T-helper 2 cell (primary cell): ENCODE results near the gene CTRB2.
"Not testable (repeated sequence)": the region's sequence is repeated elsewhere in the genome, so short reads cannot be mapped to it uniquely, and the experiment has no call there.

Source experiments
- DNase-seq, 5 experiments: peaks; one replicate each; pipeline versions ENCODE4 v3.0.0 to v3.0.0-alpha.2; 2012 to 2022
- total RNA-seq, 2 donors: gene quantifications; one replicate each; lab custom pipeline; 2026; lab: John Stamatoyannopoulos, UW

Gene CTRB2
- 0 reads per million in 2 donors for total RNA-seq

DNA sequence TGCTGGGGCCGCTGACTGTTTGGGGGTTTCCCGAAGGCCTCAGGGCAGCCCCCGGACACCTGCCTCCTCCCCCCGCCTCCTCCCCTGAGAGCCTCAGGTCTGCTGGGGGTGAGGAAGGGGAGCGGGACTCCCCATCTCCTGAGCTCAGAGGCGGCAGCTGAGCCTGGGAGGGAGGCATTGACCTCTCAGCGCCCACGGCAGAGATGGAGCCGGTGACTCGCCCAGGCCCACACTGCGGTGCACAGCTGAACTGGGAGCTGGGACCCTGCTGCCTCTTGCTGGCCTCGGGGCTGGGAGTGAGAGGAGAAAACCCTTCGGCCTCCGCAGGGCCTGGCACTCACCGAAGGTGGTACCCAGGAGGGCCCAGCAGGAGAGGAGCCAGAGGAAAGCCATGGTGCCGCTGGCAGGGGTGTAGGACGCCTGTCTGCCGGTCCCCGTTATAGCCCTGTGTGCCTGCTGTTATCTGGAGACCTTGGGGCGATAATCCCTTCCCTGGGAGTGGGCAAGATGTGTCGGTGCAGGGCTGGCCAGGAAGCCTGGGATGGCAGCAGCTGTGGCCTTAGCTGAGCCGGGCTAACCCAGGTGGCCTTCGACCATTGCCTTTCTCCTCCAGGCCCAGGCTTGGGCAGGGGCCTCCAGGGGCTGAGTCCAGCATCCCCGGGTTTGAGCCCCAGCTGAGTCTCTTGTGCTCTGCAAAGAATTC is at the start of gene CTRB2:
CTRB2 (minus strand) TSS at position 413 of the 703 bp plus-strand sequence; CDS start at position 393, 20 bp downstream.
- DNase-seq: no peak

DNA sequence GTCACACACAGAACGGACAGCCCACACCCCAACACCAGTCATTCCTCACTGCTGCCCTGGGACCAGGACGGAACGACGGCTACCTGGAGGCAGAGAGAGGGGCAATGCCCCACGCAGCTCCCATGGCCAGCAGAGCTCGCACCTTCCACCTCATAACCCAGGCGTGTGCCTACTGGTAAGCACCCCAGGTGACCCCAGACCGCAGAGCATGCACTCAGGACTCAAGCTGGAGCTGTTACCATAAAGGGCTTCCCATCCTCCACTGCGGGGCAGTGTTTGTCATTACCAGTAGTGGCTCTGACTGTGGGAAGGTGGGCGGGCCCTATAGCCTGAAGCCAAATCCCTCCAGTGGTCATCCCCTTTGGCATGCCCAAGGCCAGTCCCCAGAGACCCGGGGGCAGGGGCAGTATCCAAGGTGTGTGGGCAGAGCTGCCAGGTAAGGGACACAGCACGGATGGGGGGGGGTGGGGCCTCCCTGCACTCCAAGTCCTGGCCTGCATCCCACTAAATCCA is 49.2 kb upstream of the CTRB2 start:
- no peak for DNase-seq

DNA sequence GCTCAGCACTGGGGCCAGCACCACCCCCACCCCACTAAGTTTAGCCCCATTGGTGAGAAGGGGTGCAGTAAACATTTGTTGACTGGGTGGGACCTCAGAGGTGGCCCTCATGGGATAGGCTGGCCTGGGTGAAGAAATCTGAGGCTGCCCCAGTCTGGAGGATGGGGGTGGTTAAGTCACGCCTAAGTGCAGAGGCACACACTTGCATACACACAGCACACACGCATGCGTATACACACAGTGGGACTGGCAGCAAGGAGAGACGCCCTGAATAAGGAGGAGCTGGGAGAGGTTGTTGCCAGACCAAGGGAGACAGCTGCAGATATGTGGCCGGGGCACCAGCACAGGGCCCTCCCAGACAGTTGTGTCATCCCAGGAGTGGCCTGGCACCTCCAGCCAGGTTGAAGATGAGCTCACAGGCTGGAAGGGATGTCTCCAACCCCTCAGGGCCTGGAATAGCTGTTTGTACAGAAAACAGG is 47.4 kb upstream of the CTRB2 start:
- no peak for DNase-seq

DNA sequence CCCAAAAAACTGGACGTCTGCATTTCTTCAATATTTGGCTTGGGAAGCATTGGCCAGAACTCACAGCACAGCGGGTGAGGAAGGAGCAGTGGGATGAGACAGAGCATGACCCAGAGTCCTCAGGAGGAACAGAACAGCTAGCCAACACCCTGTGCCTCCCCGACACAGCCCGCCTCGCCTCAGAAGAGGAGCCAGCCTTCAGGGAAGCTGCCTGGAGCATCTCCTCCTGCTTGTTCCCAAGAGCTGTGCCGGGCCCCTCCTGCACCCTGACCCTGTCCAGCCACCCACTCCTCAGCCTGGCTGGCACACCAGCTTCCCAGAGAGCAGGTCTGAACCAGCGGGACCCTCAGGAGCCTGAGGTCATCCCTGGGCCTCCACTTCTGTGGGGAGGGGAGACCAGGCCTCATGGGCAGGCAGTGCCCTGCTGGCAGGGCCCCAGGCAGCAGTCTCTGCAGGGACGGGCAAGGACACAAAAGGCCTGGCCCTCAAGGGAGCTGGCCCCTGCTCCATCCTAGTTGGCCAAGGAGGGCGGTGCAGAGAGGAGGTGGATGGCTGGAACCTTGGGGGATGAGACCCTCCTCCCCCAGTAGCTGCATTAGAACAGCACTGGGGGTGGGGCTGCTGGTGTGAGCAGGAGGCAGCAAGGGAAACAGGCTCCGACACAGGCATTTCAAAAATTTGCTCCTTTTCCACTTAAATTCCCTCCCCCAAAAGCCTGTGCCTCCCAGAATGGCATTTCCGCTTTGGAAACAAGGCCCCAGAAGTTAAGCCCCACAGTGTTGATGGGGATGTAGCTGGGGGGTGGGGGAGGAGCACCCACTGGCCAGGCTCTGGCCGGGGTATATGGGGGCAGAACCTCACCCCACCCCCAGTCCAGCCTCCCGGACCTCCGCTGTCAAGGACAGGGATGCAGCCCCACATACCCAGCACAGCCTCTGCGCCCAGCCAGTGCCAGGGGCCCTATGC is 46.3 kb upstream of the CTRB2 start:
- no peak for DNase-seq

DNA sequence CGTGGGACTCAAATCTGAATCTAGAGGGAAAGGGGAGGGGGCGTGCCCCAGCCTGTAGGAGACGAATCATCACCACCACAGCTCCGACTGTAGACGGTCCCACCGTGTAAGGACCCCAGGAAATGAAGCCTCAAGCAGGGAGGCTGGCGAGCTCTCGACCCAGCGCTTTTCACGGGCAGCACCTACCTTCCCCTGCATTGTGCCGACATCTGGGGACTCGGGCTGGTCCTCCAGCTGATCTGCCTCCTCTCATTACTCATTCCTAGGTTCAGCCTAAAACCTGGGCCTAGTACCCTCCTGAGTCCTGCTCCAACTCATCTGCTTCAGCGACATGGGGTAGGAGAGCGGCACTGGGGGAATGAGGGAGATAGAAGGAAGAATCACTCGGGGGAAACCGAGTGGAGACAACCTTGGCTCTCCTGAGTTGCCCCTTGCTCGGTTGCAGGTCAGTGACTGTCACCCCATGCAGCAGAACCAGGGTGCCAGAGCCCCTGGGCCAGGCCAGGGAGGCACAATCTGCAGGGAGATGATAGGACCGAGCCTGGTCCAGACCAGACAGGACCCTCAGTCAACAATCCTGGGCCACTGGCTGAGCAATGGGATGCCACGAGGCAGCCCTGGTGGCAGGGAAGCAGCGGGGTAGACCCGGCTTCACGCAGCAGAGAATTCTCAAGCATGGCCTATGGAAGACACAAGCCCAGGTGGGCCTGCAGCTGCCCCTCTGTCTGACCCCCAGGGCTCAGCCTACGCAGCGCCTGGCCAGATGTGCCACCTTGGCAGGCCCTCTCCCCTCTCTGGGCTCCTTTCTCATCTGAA is 45.3 kb upstream of the CTRB2 start:
- DNase-seq: no peak

DNA sequence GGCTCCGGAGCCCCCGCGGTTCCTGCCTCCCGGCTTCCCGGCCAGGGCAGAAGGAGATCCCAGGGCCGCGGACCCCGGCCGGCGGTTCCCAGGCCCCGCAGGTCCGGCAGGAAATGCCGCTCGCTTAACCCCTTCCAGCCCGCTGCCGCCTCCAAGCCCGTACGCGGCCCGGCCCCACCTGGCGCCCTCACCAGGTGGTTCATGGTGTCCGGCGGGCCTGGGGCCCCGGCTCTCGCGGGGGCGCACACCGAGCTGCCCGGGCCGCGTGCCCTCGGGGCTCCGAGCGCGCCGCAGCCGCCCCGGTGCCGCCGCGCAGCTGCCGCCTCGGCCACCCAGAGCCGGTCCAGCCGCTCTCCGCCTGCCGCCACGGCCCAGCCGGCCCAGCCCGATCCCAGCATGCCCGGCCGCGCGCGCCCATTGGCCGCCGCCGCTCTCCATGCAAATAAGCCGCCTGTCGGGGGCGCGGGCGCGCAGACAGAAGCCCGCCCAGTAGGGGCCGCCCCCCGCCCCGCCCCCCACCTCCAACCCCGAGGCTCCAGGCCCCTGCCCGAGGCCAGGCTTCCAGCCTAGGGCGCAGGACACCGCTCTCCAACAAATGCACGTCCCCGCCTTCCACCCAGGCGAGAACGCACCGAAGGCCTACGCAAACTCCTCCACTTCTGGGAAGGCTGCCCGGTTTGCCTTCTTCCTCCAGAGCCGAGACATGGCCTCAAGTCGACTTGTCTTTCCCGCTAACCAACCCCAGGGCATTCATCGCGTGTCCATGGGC is 44.5 kb upstream of the CTRB2 start, which contains the start of gene BCAR1:
BCAR1 (minus strand) TSS at position 345 of the 769 bp plus-strand sequence; CDS start at position 203, 142 bp downstream.
- DNase-seq: no peak

DNA sequence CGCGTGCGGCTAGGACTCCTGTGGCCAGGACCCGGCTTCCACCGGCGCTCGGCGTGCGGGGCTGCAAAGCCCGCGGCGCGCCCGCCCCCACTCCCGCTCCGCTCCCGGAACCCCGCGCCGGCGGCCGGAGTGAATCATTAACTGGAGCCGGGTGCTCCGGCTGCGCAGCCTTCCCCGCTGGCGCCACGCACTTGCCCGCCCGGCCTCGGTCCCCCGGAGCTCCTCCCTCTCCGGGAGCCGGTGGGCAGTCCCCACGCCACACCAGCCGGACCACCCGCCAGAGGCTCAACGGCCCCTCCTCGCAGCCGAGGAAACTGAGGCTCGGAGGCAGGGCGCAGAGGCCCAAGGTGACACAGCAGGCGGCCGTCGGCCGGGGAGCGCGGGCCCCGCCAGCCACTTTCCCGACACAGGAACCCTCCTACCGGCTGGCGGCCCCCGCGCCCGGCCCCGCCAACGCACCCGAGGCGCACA is 43.9 kb upstream of the CTRB2 start:
- no peak for DNase-seq

DNA sequence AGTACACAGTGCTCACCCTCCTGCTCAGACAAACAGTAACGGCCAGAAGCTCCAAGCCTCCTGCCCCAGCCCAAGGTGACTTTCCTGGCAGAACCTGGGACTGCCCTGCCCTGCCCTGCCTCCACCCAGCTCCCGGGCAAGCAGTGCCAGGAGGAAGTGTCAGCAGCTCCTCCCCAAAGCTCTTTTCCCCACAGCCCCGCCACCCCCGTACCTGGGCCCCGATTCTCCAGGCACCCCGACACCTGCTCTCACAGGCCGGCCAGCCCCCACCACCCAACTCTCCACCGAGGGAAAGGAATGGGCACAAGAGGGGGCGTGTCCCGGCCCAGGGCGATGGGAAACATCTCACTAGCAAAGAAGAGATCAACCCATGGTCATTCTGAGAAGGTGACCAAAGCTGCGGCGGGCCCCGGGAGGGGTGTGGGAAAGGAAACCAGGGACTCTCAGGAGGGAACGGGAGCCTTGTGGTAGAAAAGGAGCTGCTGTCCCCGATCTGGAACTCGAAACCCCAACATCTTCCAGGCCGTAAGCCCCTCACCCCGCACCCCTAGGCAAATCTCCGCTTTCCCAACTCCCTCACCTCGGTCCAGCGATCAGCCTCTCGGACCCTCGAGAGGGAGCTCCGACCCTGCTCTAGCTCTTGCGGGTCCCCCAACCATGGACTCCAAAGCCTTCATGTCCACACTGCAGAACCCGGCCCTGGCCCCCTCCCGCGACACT is 43.3 kb upstream of the CTRB2 start:
- DNase-seq: no peak

DNA sequence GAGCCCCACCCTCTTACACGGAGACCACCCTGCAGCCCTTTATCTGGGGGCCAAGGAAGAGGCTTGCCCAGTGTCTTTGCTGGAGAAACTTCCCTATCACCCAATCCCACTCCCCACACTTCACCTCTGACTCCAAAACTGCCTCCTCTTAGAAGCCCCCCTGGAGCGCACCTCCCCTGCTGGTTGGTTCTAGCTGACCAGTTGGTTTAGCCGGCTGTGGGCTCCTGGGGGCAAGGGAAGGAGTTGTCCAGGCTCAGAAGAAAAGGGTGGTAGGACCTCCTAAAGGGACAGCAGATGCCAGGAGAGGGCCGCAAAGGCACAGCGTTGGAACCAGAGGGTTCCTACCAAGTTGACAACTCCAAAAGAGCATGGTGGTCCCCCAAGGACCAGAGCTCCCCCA is 42.5 kb upstream of the CTRB2 start:
- DNase-seq: no peak

DNA sequence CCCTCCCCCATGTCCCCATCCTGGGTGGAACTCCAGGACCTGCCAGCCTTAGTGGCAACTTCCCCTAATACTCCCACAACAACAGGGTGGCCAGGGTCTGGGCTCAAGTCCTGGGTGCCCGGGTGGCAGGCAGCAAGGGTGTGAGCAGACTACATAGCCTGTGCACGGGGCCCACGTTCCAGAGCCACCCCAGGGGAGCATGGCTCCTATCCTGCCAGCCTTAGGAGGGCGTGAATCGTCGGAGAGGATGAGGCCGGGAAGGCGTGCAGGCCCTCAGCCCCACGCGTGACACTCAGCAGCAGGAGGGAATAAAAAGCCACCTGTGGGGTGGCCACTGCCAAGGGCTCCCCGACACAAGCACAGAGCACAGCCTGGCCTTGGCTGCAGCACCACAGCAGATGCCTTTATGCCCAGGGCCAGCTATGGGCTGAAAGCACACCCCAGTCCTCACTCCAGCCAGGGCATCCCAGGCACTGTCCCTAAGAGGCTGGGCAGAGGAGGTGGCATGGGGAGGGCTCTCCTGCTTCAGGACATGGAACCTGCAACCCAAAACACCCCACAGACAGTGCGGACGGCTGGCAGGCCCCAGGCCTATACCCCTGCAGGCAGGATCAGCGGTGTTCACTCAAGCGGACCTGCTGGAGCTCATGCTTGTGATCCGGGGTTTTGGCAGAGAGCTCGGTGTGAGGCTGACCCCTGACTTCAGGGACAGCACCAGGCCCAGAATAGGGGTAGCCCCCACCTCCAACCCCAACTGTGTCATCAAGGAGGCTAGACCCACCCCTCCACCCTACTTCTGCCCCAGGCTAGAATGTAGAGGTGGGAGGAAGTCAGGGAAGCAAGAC is 41.8 kb upstream of the CTRB2 start:
- DNase-seq: no peak

DNA sequence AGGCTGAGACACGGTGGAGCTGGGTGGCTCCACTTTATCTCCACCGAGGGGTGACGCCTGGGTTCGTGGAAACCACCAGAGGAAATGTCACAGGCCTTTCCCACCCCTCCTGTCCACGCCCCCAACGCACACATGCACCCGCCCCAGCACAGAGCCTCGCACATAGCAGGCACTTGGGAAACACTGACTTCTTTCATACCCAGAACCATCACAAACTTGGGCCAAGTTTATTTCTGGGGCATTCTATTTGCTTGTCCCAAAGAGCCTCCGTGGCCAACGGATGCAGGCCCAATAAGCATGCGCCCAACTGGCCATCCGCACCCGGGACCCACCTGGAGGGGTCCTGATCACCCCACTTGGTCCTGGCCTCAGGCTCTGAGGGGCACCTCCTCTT is 41.2 kb upstream of the CTRB2 start:
- no peak for DNase-seq

DNA sequence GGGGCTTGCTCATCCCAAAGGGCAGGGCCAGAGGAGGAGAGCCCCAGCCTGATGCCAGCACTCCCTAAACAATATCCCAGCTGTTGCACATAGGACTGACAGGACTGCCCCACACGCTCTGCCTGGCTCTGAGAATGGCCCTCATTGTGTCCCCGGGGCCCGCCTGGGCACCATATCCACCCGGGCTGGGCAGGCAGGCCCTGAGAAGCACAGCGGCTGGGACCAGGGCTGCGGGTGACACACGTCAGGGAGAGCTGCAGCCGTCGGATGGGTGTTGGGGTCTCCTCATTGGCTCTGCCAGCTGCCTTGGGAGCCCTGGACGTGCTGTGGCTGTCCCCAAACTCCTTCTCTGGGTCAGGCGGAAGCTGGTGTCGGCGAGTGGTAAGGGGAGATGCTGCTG is 40.3 kb upstream of the CTRB2 start:
- no peak for DNase-seq

DNA sequence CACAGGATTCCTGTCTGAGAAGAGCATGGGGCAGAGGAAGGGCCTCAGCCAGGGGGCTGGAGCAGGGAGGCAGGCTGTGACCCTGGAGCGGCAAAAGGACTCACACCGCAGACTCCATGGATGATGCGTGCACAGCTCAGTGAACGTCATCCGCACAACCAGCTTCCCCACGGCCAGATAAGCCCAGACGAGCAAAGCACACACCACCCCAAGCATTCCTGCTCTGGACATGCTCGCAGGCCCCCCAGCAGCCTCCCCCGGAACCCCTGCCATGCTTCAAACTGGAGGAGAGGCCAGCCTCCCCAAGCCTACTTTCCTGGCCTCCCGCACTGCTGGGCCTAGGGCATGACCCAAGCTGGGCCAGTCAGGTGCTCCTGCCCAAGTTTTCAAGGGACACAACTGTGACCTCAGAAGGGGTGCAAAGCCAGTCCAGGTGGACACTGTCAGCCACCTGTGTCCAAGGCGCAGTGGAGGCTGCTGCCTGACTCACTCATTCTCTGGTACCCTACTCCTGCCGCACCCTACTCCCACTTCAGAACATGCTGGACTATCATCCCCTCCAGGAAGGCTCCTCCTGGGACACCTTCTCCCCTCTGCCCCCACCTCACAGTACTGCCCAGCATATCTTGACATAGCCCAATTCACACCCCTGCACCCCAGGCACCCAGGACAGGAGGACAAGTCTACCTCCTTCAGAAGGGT is 39.7 kb upstream of the CTRB2 start:
- no peak for DNase-seq

DNA sequence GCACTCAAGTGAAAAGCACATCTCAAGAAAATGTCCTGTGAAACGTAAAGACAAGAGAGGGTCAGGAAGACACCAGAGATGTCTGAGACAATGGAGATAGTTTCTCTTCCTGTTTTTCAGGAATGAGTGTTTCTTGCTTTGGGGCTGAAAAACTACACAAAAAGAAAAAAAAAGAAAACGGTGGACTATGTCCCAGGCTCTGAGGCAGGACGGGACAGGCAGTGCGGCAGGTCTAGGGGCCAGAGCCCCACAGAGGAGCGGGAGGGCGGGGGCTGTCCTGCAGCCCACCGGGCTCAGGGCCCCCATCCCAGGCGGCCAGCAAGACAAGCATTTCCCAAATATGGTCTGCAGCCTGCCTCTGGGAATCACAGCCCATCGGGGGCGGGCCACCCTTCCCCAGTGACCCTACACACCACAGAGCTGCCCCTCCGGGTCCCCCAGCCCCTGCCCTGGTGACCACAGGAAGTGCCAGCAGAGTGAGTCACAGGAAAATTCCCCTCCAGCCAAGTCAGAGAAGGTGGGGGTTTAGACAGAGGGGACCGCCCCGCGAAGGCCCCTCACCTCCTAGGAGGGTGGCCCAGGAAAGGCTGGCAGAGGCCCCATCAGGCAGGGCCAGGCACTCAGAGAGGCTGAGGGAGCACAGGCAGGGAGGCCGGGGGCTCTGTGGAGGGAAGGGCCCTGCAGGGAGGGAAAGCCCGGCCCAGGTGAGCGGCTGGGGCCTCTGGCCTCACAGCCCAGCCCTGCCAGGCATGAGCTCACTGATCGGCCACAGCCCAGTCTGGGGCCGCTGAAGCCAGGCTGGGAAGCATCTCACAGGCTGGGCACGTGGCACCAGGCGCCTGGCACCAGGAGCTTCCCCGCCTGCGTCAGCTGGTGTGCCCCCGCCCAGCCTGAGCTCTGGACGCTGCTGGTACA is 38.1 kb upstream of the CTRB2 start:
- DNase-seq: no peak

DNA sequence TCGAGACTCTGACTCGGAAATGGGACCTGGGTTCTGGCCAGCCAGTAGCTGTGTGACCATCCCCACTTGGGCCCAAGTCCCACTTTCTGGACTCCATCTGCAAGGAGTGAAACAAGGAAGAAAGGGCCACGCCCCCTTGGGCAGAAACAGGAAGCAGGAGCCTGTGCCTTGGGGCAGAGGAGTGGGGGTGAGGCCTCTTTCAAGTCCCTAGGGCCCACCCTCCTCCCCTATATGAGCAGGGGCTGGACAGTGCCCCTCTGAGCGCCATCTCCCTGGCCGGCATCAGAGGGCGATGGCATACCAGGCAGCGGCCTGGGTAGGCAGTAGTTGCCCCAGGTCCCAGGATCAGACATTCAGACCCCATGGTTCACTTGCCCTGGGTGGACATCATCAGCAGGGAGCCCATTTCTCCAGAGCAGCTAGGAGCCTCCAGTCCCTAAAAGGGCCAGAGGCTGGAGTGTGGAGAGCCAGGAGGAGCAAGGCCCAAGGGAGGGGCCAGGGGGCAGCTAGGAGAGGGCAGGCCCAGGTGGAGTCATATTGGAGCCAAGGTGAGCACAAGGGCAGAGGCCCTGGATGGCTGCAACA is 37.4 kb upstream of the CTRB2 start:
- DNase-seq: no peak

DNA sequence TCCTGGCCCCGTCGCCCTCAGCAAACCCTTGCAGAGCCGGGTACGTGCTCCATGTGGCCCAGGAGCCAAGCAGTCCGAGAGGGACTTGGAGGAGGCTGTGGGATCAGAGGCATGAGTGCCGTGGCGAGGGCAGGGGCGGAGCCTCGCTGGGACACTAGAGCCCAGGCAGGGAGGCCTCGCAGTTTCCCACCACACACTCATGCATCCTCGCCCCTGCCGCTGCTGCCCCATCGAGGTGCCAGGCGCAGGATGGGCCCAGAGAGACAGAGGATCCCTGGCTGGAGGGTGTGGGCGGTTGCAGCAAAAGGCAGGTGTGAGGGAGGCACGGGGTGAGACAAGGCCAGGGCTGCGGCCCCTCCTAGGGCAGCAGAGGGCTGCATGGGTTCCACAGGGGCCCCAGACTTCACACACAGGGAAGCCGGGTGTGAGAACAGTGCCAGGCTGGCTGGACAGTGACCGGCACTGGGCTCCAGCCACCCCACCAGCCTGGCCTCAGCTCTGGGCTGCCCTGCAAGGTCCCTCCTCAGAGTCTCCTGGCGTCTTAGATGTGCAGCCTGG is 36.8 kb upstream of the CTRB2 start:
- no peak for DNase-seq

DNA sequence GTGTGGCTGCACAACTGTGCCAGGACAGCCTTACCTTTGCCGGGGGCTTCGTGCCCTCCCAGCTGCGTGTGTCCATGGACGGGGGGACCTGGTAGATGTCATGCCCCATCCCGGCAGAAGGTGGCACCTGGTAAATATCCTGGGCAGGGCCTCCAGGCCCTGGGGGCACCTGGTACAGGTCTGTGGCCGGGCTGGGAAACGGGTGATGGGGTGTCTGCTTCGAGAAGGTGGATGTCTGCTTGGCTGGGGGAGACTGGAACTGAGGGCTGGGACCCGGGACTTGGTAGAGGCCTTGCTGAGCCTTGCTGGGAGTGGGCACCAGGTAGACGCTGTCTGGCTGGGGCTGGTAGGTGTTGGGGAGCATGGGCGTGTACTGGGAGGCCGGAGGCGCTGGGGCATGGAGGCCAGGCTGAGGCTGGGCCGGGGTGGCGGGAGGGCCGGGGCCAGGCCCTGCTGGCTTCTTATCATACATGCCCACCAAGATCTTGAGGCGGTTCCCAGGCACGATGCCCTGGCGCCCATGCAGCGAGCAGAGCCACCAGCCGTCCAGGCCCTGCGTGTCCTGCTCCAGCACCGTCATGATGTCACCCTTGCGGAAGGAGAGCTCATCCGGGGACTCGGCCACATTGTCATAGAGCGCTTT is 35.6 kb upstream of the CTRB2 start:
- DNase-seq: not testable (repeated sequence)
